Right renal pelvis (tissue), 4 donors: ENCODE results near the gene SPAG6. TPM values are rescaled to one million over a fixed set of nuclear protein-coding genes. Genes with fewer than 3 reads are reported as not detected.

ENCODE experiments used
- DNase-seq, 4 donors: peaks; one replicate each; pipeline ENCODE4 v3.0.0-alpha.2; 2013; ENCODE audit warnings: low read depth in 4 of 4, low spot score in 3 of 4, missing footprints in 1 of 4
- polyA plus RNA-seq, 4 donors: library from polyadenylated mRNA; unstranded; fragments of 120-200 nt; gene quantifications; one replicate each; pipeline ENCODE4 v1.2.1, GENCODE V29; 2013; ENCODE audit not compliant: insufficient read length in 4 of 4

SPAG6 gene
- polyA plus RNA-seq, 4 donors: 0.79 to 1.2 (median 0.89) TPM

GRCh38 chr10:22321924-22322640, 23.2 kb upstream of the SPAG6 start:
- DNase-seq: no peak

GRCh38 chr10:22322641-22323160, 22.6 kb upstream of the SPAG6 start:
- DNase-seq: no peak

GRCh38 chr10:22323538-22324305, 21.6 kb upstream of the SPAG6 start:
- no peak for DNase-seq

- no peak for DNase-seq
Observed at GRCh38 chr10:22324413-22324812, 20.9 kb upstream of the SPAG6 start.

GRCh38 chr10:22324893-22325271, 20.4 kb upstream of the SPAG6 start:
- DNase-seq: no peak

GRCh38 chr10:22325272-22326144, 19.8 kb upstream of the SPAG6 start:
- no peak for DNase-seq

- no peak for DNase-seq
Observed at GRCh38 chr10:22326145-22326702, 19.1 kb upstream of the SPAG6 start.

- no peak for DNase-seq
Observed at GRCh38 chr10:22329150-22329549, 16.1 kb upstream of the SPAG6 start.

- no peak for DNase-seq
Observed at GRCh38 chr10:22332116-22332692, 13.1 kb upstream of the SPAG6 start.

- DNase-seq: no peak
Observed at GRCh38 chr10:22333167-22333974, 11.9 kb upstream of the SPAG6 start.

- no peak for DNase-seq
Observed at GRCh38 chr10:22333975-22334282, 11.4 kb upstream of the SPAG6 start.

GRCh38 chr10:22334414-22335172, 10.7 kb upstream of the SPAG6 start:
- DNase-seq: no peak

GRCh38 chr10:22335173-22335933, 9.9 kb upstream of the SPAG6 start:
- no peak for DNase-seq

GRCh38 chr10:22338185-22338900, 7.0 kb upstream of the SPAG6 start:
- no peak for DNase-seq

GRCh38 chr10:22338931-22339330, 6.4 kb upstream of the SPAG6 start:
- no peak for DNase-seq

- DNase-seq: no peak
Observed at GRCh38 chr10:22339761-22340328, 5.5 kb upstream of the SPAG6 start.
